Activated CD8-positive, alpha-beta T cell treated with anti-CD3 and anti-CD28 coated beads for 36 hours (primary cell): Measurements from ENCODE around the gene TTC12. TPM values are rescaled to one million over a fixed set of nuclear protein-coding genes. Genes with fewer than 3 reads are reported as not detected.

Source experiments
- ATAC-seq: fragments of 200-7000 bp; cut with Tn5 transposase; one replicate; pipeline ENCODE4 v1.10.0; 2021; ENCODE audit warnings: mild to moderate bottlenecking, moderate library complexity
- CTCF ChIA-PET: fragments of 350-600 bp; sonication (Branson Sonifier 250); formaldehyde crosslinking; loops from one replicate; lab custom pipeline; 2021; ENCODE audit warnings: antibody characterized with exemption; lab: Charles Lee
- POLR2A ChIA-PET: fragments of 350-600 bp; sonication (Branson Sonifier 250); formaldehyde crosslinking; loops from one replicate; lab custom pipeline; 2021; ENCODE audit warnings: antibody characterized with exemption; lab: Charles Lee
- DNase-seq: peaks from one replicate; pipeline ENCODE4 v3.0.0-alpha.2; 2020
- H3K27ac Mint-ChIP-seq: one replicate; pipeline ENCODE4 v1.8.0; 2021; ENCODE audit warnings: mild to moderate bottlenecking, mixed read lengths
- H3K27me3 Mint-ChIP-seq: one replicate; pipeline ENCODE4 v1.8.0; 2021; ENCODE audit warnings: mixed read lengths
- H3K36me3 Mint-ChIP-seq: one replicate; pipeline ENCODE4 v1.8.0; 2021; ENCODE audit warnings: low read depth, mixed read lengths
- H3K4me1 Mint-ChIP-seq: one replicate; pipeline ENCODE4 v1.8.0; 2021; ENCODE audit warnings: low read depth, mixed read lengths
- H3K4me3 Mint-ChIP-seq: one replicate; pipeline ENCODE4 v1.8.0; 2021; ENCODE audit warnings: mild to moderate bottlenecking, moderate library complexity, mixed read lengths
- H3K9me3 Mint-ChIP-seq: one replicate; pipeline ENCODE4 v1.8.0; 2021; ENCODE audit warnings: mixed read lengths
- intact Hi-C: fragments of 100-400 bp; cut with micrococcal nuclease; formaldehyde crosslinking; loops from one replicate; pipeline ENCODE4 v1.10.0; 2022
- total RNA-seq, 2 experiments: library from RNA; stranded (reverse); gene quantifications; one replicate each; pipeline ENCODE4 v1.2.3, GENCODE V29; 2021
- TF ChIP-seq, protein P1 (sequence below): fragments of 200-600 bp; IDR thresholded peaks from one replicate; pipeline ENCODE4 v1.8.0; 2022; ENCODE audit warnings: antibody characterized with exemption, mild to moderate bottlenecking

The TTC12 gene
- total RNA-seq, 2 experiments from 2014 or later = 5.7 to 6.7 TPM

DNA sequence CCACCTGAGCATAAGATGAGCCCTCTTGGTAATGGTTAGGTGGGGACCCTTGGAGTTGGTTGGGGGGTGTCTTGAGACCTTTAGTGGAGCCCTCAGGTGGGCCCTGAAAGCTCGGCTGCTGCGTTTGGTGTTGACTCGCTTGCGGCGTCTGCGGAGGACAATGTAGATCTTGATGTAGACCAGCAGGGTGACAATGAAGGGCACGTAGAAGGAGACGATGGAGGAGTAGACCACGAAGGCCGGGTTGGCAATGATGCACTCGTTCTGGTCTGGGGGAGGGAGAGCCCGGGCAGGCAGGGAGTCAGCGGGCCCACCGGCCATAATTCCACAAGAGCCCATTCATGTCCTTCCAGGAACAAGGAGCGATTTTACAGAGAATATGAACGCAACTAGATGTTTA, 101.0 kb downstream of the TTC12 start:
- H3K27me3 Mint-ChIP-seq = peaks cover 1% of the 10 kb centered on the region
- ATAC-seq = no peak
- H3K4me3 Mint-ChIP-seq = no peak overlapping the region
- TF ChIP-seq, protein P1, sequence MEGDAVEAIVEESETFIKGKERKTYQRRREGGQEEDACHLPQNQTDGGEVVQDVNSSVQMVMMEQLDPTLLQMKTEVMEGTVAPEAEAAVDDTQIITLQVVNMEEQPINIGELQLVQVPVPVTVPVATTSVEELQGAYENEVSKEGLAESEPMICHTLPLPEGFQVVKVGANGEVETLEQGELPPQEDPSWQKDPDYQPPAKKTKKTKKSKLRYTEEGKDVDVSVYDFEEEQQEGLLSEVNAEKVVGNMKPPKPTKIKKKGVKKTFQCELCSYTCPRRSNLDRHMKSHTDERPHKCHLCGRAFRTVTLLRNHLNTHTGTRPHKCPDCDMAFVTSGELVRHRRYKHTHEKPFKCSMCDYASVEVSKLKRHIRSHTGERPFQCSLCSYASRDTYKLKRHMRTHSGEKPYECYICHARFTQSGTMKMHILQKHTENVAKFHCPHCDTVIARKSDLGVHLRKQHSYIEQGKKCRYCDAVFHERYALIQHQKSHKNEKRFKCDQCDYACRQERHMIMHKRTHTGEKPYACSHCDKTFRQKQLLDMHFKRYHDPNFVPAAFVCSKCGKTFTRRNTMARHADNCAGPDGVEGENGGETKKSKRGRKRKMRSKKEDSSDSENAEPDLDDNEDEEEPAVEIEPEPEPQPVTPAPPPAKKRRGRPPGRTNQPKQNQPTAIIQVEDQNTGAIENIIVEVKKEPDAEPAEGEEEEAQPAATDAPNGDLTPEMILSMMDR = no peak
- H3K36me3 Mint-ChIP-seq = no peaks in the 10 kb centered on the region
- CTCF ChIA-PET = no interaction called here
- POLR2A ChIA-PET = no interaction called here
- H3K27ac Mint-ChIP-seq = no peak overlapping the region
- H3K4me1 Mint-ChIP-seq = no peaks in the 10 kb centered on the region
- H3K9me3 Mint-ChIP-seq = no peaks in the 10 kb centered on the region
- DNase-seq = no peak
- intact Hi-C loops = no loop called here

Other genes starting within 250 kb of the TTC12 start
- not detected for gene ANKK1, start 73.2 kb downstream of the TTC12 start, total RNA-seq
- not detected for gene DRD2, start 160.8 kb downstream of the TTC12 start, total RNA-seq